Measurements from ENCODE around the gene COBL.

DNA sequence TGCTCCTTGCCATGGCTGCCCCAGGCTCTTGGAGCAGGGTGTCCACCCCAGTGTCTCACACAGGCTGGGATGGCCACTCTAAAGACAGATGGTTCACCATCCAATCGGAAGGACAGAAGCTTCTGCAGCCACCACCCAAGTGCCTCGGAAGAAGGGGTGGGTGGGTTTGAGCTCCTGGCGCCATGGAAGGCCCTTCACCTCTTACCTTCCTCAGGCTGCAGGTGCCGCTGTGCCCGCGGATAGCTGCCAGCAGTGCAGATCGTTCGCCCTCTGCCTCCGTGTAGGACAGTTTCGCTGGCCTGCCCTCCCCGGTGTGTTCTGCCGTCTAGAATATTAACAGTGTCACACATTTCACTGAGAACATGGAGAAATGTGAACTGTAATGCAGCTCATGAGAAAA is 290.3 kb downstream of the COBL start:
- TF ChIP-seq, protein P1, sequence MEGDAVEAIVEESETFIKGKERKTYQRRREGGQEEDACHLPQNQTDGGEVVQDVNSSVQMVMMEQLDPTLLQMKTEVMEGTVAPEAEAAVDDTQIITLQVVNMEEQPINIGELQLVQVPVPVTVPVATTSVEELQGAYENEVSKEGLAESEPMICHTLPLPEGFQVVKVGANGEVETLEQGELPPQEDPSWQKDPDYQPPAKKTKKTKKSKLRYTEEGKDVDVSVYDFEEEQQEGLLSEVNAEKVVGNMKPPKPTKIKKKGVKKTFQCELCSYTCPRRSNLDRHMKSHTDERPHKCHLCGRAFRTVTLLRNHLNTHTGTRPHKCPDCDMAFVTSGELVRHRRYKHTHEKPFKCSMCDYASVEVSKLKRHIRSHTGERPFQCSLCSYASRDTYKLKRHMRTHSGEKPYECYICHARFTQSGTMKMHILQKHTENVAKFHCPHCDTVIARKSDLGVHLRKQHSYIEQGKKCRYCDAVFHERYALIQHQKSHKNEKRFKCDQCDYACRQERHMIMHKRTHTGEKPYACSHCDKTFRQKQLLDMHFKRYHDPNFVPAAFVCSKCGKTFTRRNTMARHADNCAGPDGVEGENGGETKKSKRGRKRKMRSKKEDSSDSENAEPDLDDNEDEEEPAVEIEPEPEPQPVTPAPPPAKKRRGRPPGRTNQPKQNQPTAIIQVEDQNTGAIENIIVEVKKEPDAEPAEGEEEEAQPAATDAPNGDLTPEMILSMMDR (IDR thresholded peaks at IDR 0.05), result no peak
- TF ChIP-seq POLR2AphosphoS5 (IDR thresholded peaks at IDR 0.05), result no peak
- TF ChIP-seq POLR2A (IDR thresholded peaks at IDR 0.05), result no peak

Data from suprapubic skin (tissue), 4 donors.